HUES48 (cell line): ENCODE measurements around the gene TRIP6.

Source experiments
- H3K27ac ChIP-seq: one replicate; pipeline ENCODE4 v1.7.0; 2013; ENCODE audit warnings: low read depth, low read length, inconsistent platforms
- H3K27me3 ChIP-seq: 2 replicates; pipeline ENCODE4 v1.6.1; 2013; ENCODE audit warnings: mild to moderate bottlenecking, low read length; ENCODE audit not compliant: control insufficient read depth, insufficient read depth
- H3K36me3 ChIP-seq: 2 replicates; pipeline ENCODE4 v1.6.1; 2013; ENCODE audit warnings: low read length; ENCODE audit not compliant: control insufficient read depth, insufficient read depth
- H3K4me1 ChIP-seq: 2 replicates; pipeline ENCODE4 v1.6.1; 2013; ENCODE audit warnings: mild to moderate bottlenecking, low read length; ENCODE audit not compliant: control insufficient read depth, insufficient read depth
- H3K4me3 ChIP-seq: 2 replicates; pipeline ENCODE4 v1.5.1; 2013; ENCODE audit warnings: mild to moderate bottlenecking, low read depth, low read length
- H3K9ac ChIP-seq: 2 replicates; pipeline ENCODE4 v1.6.1; 2013; ENCODE audit warnings: mild to moderate bottlenecking, low read depth, low read length, moderate library complexity
- H3K9me3 ChIP-seq: 2 replicates; pipeline ENCODE4 v1.6.1; 2013; ENCODE audit warnings: low read length; ENCODE audit not compliant: control insufficient read depth, insufficient read depth

Gene TRIP6

GRCh38 chr7:100867040-100867775, at the start of gene TRIP6:
TSS of gene TRIP6 (plus strand) at chr7:100867387. CDS start at chr7:100867498, 111 bp downstream.
- Histone ChIP-seq H3K27me3 (no peaks in the 10 kb centered on the region), H3K27ac (peak within 1 kb of the TSS; percentile 96), H3K4me1 (peaks cover 6% of the 10 kb centered on the region), H3K9ac (peak within 1 kb of the TSS; percentile 96), H3K4me3 (peak within 1 kb of the TSS; percentile 94), H3K9me3 (no peaks in the 10 kb centered on the region), H3K36me3 (peaks cover 46% of the 10 kb centered on the region)

GRCh38 chr7:100818366-100818765, 48.8 kb upstream of the TRIP6 start:
- no peak overlapping the region for H3K27ac ChIP-seq
- no peaks in the 10 kb centered on the region for H3K9me3 ChIP-seq
- no peaks in the 10 kb centered on the region for H3K4me1 ChIP-seq
- no peak overlapping the region for H3K9ac ChIP-seq
- no peaks in the 10 kb centered on the region for H3K27me3 ChIP-seq
- H3K4me3 ChIP-seq: no peak overlapping the region
- H3K36me3 ChIP-seq: peaks cover 97% of the 10 kb centered on the region

- Histone ChIP-seq H3K36me3 (peaks cover 97% of the 10 kb centered on the region), H3K9me3 (no peaks in the 10 kb centered on the region), H3K27ac (no peak overlapping the region), H3K4me1 (no peaks in the 10 kb centered on the region), H3K4me3 (no peak overlapping the region), H3K27me3 (no peaks in the 10 kb centered on the region), H3K9ac (no peak overlapping the region)
Measured at GRCh38 chr7:100818825-100819224, 48.4 kb upstream of the TRIP6 start.

- peaks cover 97% of the 10 kb centered on the region for H3K36me3 ChIP-seq
Measured at GRCh38 chr7:100819586-100819985, 47.6 kb upstream of the TRIP6 start.

GRCh38 chr7:100822236-100823139, 44.7 kb upstream of the TRIP6 start:
- Histone ChIP-seq H3K4me1 (peaks cover 11% of the 10 kb centered on the region; the same call in 1 of the 2 replicates), H3K9ac (no peak overlapping the region), H3K27ac (no peak overlapping the region), H3K27me3 (no peaks in the 10 kb centered on the region), H3K4me3 (no peak overlapping the region), H3K9me3 (no peaks in the 10 kb centered on the region), H3K36me3 (peaks cover 76% of the 10 kb centered on the region)

More at GRCh38 chr7:100819586-100819985, 47.6 kb upstream of the TRIP6 start:
- no peak overlapping the region for H3K4me3 ChIP-seq
- H3K27ac ChIP-seq: no peak overlapping the region
- H3K27me3 ChIP-seq: no peaks in the 10 kb centered on the region
- no peaks in the 10 kb centered on the region for H3K9me3 ChIP-seq
- H3K4me1 ChIP-seq: no peaks in the 10 kb centered on the region
- no peak overlapping the region for H3K9ac ChIP-seq

- no peak overlapping the region for H3K27ac ChIP-seq
- H3K9ac ChIP-seq: no peak overlapping the region
- H3K36me3 ChIP-seq: peaks cover 72% of the 10 kb centered on the region
Measured at GRCh38 chr7:100823140-100823525, 44.1 kb upstream of the TRIP6 start.

GRCh38 chr7:100823534-100823933, 43.7 kb upstream of the TRIP6 start:
- no peaks in the 10 kb centered on the region for H3K27me3 ChIP-seq
- H3K36me3 ChIP-seq: peaks cover 68% of the 10 kb centered on the region
- peaks cover 11% of the 10 kb centered on the region; the same call in 1 of the 2 replicates for H3K4me1 ChIP-seq
- no peak overlapping the region for H3K9ac ChIP-seq
- no peaks in the 10 kb centered on the region for H3K9me3 ChIP-seq
- no peak overlapping the region for H3K27ac ChIP-seq
- no peak overlapping the region for H3K4me3 ChIP-seq

More at GRCh38 chr7:100823140-100823525, 44.1 kb upstream of the TRIP6 start:
- no peaks in the 10 kb centered on the region for H3K9me3 ChIP-seq
- H3K4me3 ChIP-seq: no peak overlapping the region
- H3K27me3 ChIP-seq: no peaks in the 10 kb centered on the region
- H3K4me1 ChIP-seq: peaks cover 11% of the 10 kb centered on the region; the same call in 1 of the 2 replicates

- Histone ChIP-seq H3K4me1 (peaks cover 11% of the 10 kb centered on the region; the same call in 1 of the 2 replicates), H3K36me3 (peaks cover 56% of the 10 kb centered on the region), H3K9ac (no peak overlapping the region), H3K27me3 (no peaks in the 10 kb centered on the region), H3K27ac (no peak overlapping the region), H3K9me3 (no peaks in the 10 kb centered on the region), H3K4me3 (peak overlapping the region; percentile 98)
Measured at GRCh38 chr7:100824499-100825214, 42.5 kb upstream of the TRIP6 start.

GRCh38 chr7:100825215-100825671, 41.9 kb upstream of the TRIP6 start:
- H3K4me1 ChIP-seq: peaks cover 11% of the 10 kb centered on the region; the same call in 1 of the 2 replicates
- H3K4me3 ChIP-seq: peak overlapping the region; percentile 98
- 0 out of 2 replicates have a peak overlapping the region, but pooled peaks have one; percentile 87 for H3K9ac ChIP-seq
- no peaks in the 10 kb centered on the region for H3K9me3 ChIP-seq
- H3K27ac ChIP-seq: no peak overlapping the region
- no peaks in the 10 kb centered on the region for H3K27me3 ChIP-seq
- peaks cover 50% of the 10 kb centered on the region for H3K36me3 ChIP-seq

- no peaks in the 10 kb centered on the region for H3K27me3 ChIP-seq
Measured at GRCh38 chr7:100825751-100826513, 41.3 kb upstream of the TRIP6 start.

More at GRCh38 chr7:100825751-100826513, 41.3 kb upstream of the TRIP6 start:
- peak overlapping the region; percentile 87 for H3K9ac ChIP-seq
- H3K4me3 ChIP-seq: peak overlapping the region; percentile 98
- peaks cover 11% of the 10 kb centered on the region; the same call in 1 of the 2 replicates for H3K4me1 ChIP-seq
- no peaks in the 10 kb centered on the region for H3K9me3 ChIP-seq
- H3K27ac ChIP-seq: peak overlapping the region; percentile 12
- peaks cover 44% of the 10 kb centered on the region for H3K36me3 ChIP-seq
